Measurements from ENCODE around the gene ACVR1. TPM values are rescaled to one million over a fixed set of nuclear protein-coding genes. Genes with fewer than 3 reads are reported as not detected.

The ACVR1 gene
- total RNA-seq, 1 experiment from 2014 or later, result 11.1 TPM

GRCh38 chr2:157856187-157856515 lies 20.0 kb downstream of the ACVR1 start:
- Mint-ChIP-seq H3K36me3 (ENCODE audit: insufficient read depth, unreplicated experiment) (no peaks in the 10 kb centered on the region), H3K9me3 (ENCODE audit: unreplicated experiment) (no peaks in the 10 kb centered on the region), H3K27ac (ENCODE audit: unreplicated experiment) (no peak overlapping the region), H3K4me3 (ENCODE audit: unreplicated experiment) (no peak overlapping the region), H3K27me3 (ENCODE audit: insufficient read depth, unreplicated experiment) (no peaks in the 10 kb centered on the region), H3K4me1 (ENCODE audit: low read depth, unreplicated experiment) (no peaks in the 10 kb centered on the region)
- H3K36me3 ChIP-seq (ENCODE audit: control insufficient read depth, insufficient read depth, low read length), result no peaks in the 10 kb centered on the region
- DNase-seq, result no peak
- no peak overlapping the region for H3K4me3 ChIP-seq (ENCODE audit: low read depth, low read length)
- CTCF ChIA-PET, result no interaction called here
- H3K9me3 ChIP-seq, result no peaks in the 10 kb centered on the region
- H3K27me3 ChIP-seq (replicated peaks; ENCODE audit: control insufficient read depth, insufficient read depth, low read length), result no peaks in the 10 kb centered on the region
- POLR2A ChIA-PET, result no interaction called here
- no peaks in the 10 kb centered on the region for H3K4me1 ChIP-seq
- no TSS peak for BruUV-seq (replicated peaks)
- TF ChIP-seq CTCF (IDR thresholded peaks at IDR 0.05; ENCODE audit: insufficient read depth in 1 of 2, low read depth in 1 of 2, low read length in 1 of 2, severe bottlenecking in 1 of 2, unreplicated experiment in 1 of 2), result no peak
- intact Hi-C loops (cut with micrococcal nuclease; ENCODE audit: unreplicated experiment), result no loop called here

- intact Hi-C loops (cut with micrococcal nuclease; ENCODE audit: unreplicated experiment), result no loop called here
- POLR2A ChIA-PET, result interaction anchor here (0.7 kb wide), 1 partner anchor 9 kb away, joined by 8 read pairs; no protein-coding TSS in a partner anchor
- no peak for TF ChIP-seq CTCF (IDR thresholded peaks at IDR 0.05; ENCODE audit: insufficient read depth in 1 of 2, low read depth in 1 of 2, low read length in 1 of 2, severe bottlenecking in 1 of 2, unreplicated experiment in 1 of 2)
- H3K4me3 ChIP-seq (ENCODE audit: low read depth, low read length), result no peak overlapping the region
- no peaks in the 10 kb centered on the region for H3K9me3 ChIP-seq
- no peaks in the 10 kb centered on the region for H3K4me1 Mint-ChIP-seq (ENCODE audit: low read depth, unreplicated experiment)
- H3K36me3 Mint-ChIP-seq (ENCODE audit: insufficient read depth, unreplicated experiment), result no peaks in the 10 kb centered on the region
- H3K27ac Mint-ChIP-seq (ENCODE audit: unreplicated experiment), result no peak overlapping the region
- no peaks in the 10 kb centered on the region for H3K27me3 ChIP-seq (replicated peaks; ENCODE audit: control insufficient read depth, insufficient read depth, low read length)
- no peaks in the 10 kb centered on the region for H3K9me3 Mint-ChIP-seq (ENCODE audit: unreplicated experiment)
- DNase-seq, result no peak
- H3K4me1 ChIP-seq, result no peaks in the 10 kb centered on the region
- no peak overlapping the region for H3K4me3 Mint-ChIP-seq (ENCODE audit: unreplicated experiment)
- BruUV-seq (replicated peaks), result no TSS peak
- CTCF ChIA-PET, result no interaction called here
- H3K27me3 Mint-ChIP-seq (ENCODE audit: insufficient read depth, unreplicated experiment), result no peaks in the 10 kb centered on the region
- no peaks in the 10 kb centered on the region for H3K36me3 ChIP-seq (ENCODE audit: control insufficient read depth, insufficient read depth, low read length)
Observed at GRCh38 chr2:157853820-157854219, 22.3 kb downstream of the ACVR1 start.

- H3K36me3 ChIP-seq (ENCODE audit: control insufficient read depth, insufficient read depth, low read length), result no peaks in the 10 kb centered on the region
- H3K36me3 Mint-ChIP-seq (ENCODE audit: insufficient read depth, unreplicated experiment), result no peaks in the 10 kb centered on the region
- no peak overlapping the region for H3K27ac Mint-ChIP-seq (ENCODE audit: unreplicated experiment)
- no TSS peak for BruUV-seq (replicated peaks)
- no peaks in the 10 kb centered on the region for H3K4me1 ChIP-seq
- H3K4me3 Mint-ChIP-seq (ENCODE audit: unreplicated experiment), result no peak overlapping the region
- no peaks in the 10 kb centered on the region for H3K9me3 Mint-ChIP-seq (ENCODE audit: unreplicated experiment)
- ChIA-PET POLR2A (no interaction called here), CTCF (no interaction called here)
- intact Hi-C loops (cut with micrococcal nuclease; ENCODE audit: unreplicated experiment), result no loop called here
- no peaks in the 10 kb centered on the region for H3K4me1 Mint-ChIP-seq (ENCODE audit: low read depth, unreplicated experiment)
- TF ChIP-seq CTCF (IDR thresholded peaks at IDR 0.05; ENCODE audit: insufficient read depth in 1 of 2, low read depth in 1 of 2, low read length in 1 of 2, severe bottlenecking in 1 of 2, unreplicated experiment in 1 of 2), result no peak
- H3K9me3 ChIP-seq, result no peaks in the 10 kb centered on the region
- no peaks in the 10 kb centered on the region for H3K27me3 Mint-ChIP-seq (ENCODE audit: insufficient read depth, unreplicated experiment)
- H3K27me3 ChIP-seq (replicated peaks; ENCODE audit: control insufficient read depth, insufficient read depth, low read length), result no peaks in the 10 kb centered on the region
- DNase-seq, result no peak
- H3K4me3 ChIP-seq (ENCODE audit: low read depth, low read length), result no peak overlapping the region
Observed at GRCh38 chr2:157853211-157853610, 22.9 kb downstream of the ACVR1 start.
